ENCODE data around the gene GSTO2. TPM values are rescaled to one million over a fixed set of nuclear protein-coding genes. Genes with fewer than 3 reads are reported as not detected.

The GSTO2 gene
- total and polyA plus RNA-seq, 2 of the 13 experiments (the other 11 are each of a cell fraction or from before 2014, with no cell fraction given), result 2.1 to 7.9 TPM

- TF ChIP-seq ZNF639 (CRISPR knock-in tag; conservative IDR thresholded peaks at IDR 0.05) (0 out of 2 replicates have a peak, but pooled peaks have one; percentile 23), CBX1 (IDR thresholded peaks at IDR 0.05; ENCODE audit: low read depth) (no peak), ZNF790 (CRISPR knock-in tag; IDR thresholded peaks at IDR 0.05; ENCODE audit: borderline replicate concordance) (no peak), TERF1 (CRISPR knock-in tag; IDR thresholded peaks at IDR 0.05) (no peak), ZNF710 (CRISPR knock-in tag; IDR thresholded peaks at IDR 0.05; ENCODE audit: borderline replicate concordance) (0 out of 2 replicates have a peak, but pooled peaks have one; percentile 58), ZNF256 (CRISPR knock-in tag; conservative IDR thresholded peaks at IDR 0.05) (no peak), ZNF432 (CRISPR knock-in tag; IDR thresholded peaks at IDR 0.05; ENCODE audit: borderline replicate concordance) (no peak), PCBP1 (IDR thresholded peaks at IDR 0.05; ENCODE audit: borderline replicate concordance, low read depth, low read length) (no peak), ZBTB26 (CRISPR knock-in tag; IDR thresholded peaks at IDR 0.05; ENCODE audit: borderline replicate concordance) (peak; percentile 97), BHLHE40 (IDR thresholded peaks at IDR 0.05; ENCODE audit: low read length) (no peak), ZHX2 (IDR thresholded peaks at IDR 0.05; ENCODE audit: low read depth) (0 out of 2 replicates have a peak, but pooled peaks have one; percentile 24), ZHX2 (CRISPR knock-in tag; IDR thresholded peaks at IDR 0.05; ENCODE audit: borderline replicate concordance) (no peak), RARG (CRISPR knock-in tag; IDR thresholded peaks at IDR 0.05; ENCODE audit: low read depth) (no peak), ZNF670 (CRISPR knock-in tag; IDR thresholded peaks at IDR 0.05; ENCODE audit: borderline replicate concordance) (no peak), RAD51 (IDR thresholded peaks at IDR 0.05; ENCODE audit: borderline replicate concordance) (no peak), ZNF704 (CRISPR knock-in tag; IDR thresholded peaks at IDR 0.05; ENCODE audit: borderline replicate concordance) (no peak), NFIC (IDR thresholded peaks at IDR 0.05; ENCODE audit: low read length) (peak; percentile 73; the same call in 1 of the 2 replicates)
Measured at GRCh38 chr10:104253106-104253505, 15.9 kb upstream of the GSTO2 start (continued).

Data from HepG2 (cell line).